Astrocyte of the hippocampus (primary cell): Measurements from ENCODE around the gene TXNIP.

Experiments used
- DNase-seq: peaks from one replicate; pipeline ENCODE4 v3.0.0; 2011; ENCODE audit warnings: low read depth, low spot score

TXNIP gene

DNA sequence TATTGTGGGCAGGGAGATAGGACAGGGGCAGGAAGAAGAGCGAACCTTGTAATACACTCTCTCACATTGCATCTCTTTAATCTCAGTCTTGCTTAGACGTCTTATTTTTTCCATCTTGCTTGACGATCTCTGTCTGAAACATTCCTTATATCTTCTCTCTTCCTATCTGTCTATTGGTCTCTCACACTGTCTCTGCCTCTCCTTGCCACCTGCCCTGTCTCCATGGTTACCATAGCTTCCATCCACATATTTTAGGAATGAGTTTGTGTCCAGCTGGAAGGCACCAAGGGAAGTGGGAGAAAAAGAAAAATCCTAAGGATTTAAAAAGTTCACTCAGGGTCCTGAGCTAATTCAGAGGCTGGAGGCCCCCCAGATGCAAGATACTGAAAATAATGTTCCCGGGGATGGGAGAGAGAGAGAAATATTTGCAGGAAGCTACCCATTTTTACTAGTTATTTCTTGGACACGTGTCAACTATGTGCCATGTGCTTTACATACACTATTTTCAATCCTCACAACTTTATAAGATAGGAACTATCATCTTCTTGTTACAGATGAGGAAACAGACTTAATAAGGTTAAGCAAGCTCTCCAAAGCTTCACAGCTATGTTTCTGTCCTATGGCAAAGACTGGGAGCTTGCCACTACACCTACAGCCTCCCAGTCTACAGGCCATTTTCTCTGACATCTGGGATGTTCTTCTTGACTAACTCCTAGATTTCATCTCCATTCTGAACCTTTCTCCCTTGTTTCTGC lies 32.9 kb downstream of the TXNIP start:
- DNase-seq, result peak; percentile 54

DNA sequence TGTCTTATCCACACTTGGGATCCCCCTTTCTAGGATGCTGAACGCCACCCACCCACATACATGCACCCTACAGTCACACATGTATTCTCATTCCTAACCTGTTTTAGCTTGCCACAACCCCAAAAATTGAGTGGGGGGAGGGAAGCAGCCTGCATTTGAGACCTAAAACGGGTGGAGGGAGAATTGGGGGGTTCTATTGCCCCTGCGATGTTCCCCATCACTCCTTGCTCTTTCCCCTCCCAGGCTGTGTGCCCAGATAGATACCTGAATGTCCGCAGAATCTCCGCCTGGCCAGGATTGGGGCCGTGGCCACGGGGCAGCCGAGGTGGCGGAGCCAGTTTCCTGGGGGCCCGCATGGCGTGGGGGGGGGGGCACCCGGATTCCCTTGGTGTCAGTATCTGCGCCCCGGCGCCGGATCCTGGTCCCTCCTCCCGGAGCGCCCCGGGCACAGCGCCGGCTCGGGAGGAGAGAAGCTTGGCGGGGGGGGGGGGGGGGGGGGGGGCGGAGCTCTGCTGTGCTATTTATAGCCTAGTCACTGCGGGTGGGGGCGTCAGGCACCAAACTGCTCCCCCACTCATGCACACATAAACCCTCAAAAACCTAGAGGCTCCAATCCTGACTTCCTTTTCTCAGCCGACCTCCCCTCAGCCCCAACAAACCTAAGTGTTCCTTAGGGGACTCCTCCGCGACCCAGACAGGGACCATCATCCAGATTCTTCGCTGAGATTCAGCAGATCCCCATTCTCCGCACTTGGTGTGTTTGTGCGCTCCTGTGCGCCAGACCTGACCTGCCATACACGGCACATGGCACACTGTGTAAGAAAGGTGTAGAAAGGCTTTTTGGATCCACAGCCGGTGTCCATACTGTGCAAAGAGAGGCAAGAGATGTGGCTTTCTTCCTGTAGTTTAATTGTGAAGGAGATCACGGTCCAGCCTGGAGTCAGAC lies 33.9 kb downstream of the TXNIP start:
- peak; percentile 32 for DNase-seq

DNA sequence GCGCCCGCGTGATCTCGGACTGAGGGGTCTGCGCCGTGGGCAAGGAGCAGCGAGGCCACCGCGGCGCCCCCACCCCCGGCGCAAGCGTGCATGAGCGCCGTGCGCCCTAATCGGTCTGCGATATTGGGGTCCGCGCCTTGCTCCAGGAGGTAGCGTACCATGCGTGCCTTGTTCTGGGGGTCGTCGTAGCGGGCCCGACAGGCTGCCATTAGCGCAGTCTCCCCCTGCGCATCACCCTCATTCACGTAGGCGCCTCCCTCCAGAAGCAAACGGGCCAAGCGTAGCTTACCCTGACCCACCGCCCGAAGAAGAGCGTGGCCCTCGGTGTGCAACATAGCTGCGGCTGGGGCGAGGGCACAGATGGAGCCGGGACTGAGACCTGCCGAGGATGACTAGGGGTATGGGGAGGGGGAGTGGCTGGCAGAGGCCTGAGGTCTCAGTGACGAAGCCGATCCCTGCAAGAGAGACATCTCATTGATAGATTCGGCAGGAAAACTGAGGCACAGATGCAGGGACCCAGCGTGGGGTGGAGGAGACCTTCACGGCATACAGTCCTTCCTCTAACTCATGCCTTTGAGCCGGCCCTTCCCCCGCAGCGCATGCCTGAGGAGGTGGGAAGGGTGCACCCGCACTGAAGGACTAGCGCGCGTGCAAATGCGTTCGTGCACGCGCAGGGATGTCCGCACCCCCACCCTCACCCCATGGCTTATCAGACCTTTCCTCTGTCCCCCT lies 34.8 kb downstream of the TXNIP start:
- peak; percentile 49 for DNase-seq

DNA sequence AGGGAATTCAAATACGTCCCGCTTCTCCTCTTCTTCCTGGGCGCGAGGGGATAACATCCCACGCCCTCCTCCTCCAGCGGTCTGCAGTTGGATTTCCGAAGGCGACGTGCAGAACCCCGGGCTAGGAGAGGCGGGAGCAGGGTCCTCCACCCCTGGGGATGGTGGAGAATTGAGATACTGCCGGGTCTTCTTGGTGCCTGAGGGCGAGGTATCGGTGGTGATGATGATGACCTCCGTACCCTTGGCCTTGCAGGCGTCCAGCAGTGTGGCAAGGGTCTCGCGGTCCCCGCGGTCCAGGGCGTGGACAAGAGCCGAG lies 35.3 kb downstream of the TXNIP start:
- DNase-seq, result no peak

DNA sequence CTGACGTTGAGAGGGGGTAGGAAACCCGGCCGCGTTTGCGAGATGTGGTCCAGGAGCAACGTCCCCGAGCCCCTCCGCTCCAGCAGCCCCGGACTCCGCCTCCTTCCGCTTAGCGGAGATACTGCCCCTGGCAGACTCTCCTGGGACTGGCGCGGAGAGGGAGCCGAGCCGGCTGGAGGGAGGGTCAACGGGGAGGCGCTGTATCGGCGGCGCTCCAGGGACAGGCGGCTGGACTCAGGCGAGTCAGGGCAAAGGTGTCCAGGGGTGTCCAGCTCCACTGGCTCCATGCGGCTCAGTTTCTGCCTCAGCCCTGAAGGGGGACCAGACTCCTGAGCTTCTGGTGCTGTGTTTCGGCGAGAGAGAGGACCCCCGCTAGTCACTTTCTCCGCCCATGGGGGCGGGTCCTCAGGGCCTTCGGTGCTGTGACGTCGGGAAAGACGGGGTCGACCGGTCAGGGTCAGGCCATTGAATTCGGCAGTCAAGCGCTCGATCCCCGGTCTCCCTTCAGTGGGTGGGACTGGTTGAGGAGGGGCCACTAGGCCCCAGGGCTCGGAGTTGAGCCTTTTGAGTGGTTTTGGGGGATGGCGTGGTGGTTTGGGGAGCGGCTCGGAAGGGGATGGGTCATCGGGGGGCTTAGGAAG lies 35.8 kb downstream of the TXNIP start:
- peak; percentile 84 for DNase-seq

DNA sequence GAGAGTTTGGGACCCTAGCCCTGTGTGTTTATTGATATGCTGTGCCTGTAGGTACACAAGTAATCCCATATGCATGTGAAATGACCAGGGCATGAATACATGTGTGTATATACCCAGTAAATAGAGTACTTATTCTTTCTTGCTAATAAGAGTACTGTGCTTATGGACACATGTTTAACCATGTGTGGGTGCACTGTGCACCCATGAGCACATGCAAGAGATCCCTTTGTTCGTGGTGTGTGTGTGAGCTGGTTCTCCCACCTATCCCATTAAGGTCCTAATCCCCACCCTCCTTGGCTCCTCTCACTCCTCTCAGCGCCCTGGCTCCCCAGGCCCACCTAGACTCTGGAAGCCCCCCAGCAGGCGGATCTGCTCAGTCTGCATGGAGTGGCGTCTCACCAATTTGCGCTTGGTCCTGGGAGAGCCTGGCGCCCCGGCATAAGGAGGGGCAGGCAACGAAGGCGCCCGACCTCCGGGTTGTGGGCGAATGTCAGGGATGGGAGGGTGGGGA lies 36.4 kb downstream of the TXNIP start:
- DNase-seq, result no peak

DNA sequence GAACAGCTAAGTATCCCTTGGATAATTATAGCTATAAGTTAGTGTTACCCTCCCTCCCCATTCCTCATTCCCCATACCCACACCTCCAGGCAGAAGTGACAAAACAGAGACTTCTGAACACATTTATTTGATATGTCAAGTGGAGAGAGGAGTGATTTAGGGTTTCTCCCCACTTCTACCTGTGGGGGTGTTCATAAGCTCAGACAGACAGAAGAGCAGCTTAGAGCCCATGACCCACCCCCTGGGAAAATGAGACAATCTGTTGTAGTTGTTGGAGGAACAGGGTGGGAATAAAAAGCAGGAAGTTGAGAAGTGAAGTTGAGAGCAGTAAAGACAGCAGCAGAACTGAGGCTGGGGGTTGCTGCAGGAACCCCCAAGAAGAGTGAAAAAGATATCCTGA lies 37.0 kb downstream of the TXNIP start:
- no peak for DNase-seq

DNA sequence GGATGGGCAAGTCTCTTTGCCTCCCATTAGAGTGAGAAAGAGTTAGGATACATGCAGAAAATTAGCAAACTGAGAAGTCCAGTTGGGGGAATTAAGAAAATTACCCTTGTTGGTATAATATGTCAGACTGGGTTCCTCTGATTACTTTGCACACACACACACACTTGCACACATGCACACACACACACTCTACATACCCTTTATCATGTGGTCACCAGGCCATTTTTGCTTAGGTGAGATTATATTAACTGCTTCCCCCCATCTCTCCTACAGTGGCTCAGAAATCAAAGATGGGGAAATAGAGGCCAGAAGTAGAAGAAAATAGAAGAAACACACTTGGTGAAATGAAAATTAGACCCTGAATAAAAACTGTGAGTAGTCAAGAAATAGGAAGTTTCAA lies 37.6 kb downstream of the TXNIP start:
- no peak for DNase-seq

DNA sequence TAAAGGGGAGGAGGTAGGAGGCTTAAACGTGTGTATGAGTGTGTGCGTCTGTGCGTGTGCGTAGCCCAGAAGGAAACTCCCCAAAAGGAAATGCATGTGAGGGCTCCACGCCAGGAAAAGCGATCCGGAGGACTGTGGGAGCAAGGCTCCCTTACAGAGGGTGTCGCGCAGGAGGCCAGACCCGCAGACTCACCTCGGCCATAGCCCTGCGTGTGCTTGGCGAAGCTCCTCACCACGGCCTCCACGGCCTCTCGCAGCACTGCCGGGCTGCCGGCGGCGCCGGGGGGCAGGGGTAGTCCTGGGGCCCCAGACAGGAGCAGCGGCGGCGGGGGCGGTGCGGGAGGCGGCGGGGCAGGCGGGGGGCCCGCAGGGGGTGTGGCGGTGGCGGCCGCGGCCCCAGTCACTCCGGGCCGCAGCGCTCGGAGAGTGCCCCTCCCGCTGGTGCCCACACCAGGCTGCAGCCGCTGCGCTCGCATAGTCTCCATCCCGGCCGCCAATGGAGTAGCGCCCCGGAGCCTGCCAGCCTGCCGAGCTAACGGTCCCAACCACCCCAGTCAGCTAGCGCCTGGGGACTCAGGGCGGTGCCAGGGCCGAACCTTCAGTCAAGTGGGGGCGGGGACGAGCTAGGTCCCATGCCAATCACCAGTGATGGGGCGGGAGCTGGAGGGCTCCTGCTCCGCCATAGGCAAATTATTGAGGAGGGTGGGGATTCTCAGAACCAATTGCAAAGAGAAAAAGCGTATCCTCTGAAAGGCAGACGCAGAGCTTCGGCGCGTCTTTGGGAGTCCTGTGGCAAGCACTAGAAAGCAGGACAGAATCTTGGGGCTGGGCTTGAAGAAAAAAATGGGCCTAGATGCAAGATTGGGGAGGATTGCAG lies 38.7 kb downstream of the TXNIP start, which contains the start of gene LIX1L:
TSS of gene LIX1L (minus strand) at position 575 of the 877 bp plus-strand sequence. CDS start at position 485, 90 bp downstream.
- peak; percentile 98 for DNase-seq

DNA sequence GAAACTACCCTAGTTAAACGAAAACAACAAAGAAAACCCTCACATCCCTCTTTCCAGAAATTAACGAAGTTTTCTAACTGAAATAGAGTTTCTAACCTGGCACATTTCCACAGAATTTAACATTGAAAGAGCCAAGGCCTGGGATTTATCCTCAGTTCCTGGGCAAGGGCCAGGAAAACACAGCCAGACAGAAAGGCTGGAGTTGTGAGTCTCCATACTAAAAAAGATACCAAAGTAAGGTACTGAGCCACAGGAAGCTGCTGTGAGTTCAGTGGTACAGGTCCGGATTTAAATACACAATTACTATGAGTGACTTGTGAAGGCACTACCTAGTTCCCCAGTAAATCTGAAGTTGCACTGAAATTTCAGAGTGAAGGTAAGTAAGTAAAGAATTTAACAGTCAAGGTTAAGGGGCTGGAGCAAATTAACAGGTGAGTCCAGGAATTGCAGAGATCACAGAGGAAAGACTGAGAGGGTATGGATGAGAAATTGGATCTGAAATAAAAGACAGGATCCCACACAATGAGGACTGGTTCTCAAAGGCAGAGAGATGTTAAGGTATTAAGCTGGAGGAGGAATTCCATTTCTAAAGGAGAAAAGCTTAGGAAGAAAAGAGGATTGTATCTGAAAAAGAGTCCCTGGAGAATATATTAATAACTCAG lies 39.5 kb downstream of the TXNIP start:
- peak; percentile 71 for DNase-seq

DNA sequence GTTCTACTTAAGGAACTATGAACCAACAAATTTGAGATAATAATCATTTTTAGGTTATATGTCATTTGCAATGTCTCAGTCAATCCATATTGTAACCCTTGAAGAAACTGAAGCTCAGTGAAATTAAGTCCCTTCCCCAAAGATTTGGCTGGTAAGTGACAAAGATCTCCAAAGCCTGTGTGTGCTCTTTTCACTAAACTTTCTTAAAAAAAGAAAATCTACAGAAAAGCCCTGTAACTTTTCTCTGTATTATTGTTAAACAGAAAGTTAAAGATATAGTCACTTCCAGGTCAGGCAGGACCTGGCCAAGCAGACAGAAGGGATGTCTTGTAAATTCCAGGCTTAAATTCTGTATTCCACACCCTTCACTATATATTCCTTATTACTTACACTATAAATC lies 40.0 kb downstream of the TXNIP start:
- no peak for DNase-seq

DNA sequence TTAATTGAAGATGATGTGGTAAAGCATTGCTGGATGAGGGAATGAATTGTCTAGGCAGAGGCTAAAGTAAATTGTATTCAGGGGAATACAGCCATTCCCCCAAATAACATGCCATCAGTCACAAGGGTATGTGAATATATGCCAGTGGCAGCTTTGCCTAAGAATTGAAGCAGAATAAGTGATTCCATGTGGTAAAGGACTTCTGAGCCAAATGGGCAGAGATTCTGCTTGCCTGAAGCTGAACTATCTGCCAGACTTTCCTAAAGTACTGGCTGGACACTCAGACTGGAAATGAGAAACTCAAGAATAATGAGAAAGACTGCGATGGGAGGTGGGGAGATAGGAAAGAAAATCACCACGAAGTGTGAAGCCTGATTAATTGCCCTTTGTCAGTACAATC lies 40.9 kb downstream of the TXNIP start:
- DNase-seq, result peak; percentile 66

DNA sequence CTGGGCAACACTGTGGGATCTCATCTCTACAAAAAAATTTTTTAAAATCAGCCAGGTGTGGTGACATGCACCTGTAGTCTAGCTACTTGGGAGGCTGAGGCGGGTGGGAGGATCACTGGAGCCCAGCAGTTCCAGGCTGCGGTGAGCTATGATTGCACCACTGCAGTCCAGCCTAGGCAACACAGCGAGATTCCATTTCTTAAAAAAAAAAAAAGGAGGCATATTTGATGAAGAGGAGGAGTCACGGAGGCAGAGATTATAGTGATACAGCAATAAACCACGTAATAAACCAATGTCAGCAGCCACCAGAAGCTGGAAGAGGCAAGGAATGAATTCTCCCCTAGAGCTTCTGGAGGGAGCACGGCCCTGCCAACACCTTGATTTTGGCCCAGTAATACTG lies 42.5 kb downstream of the TXNIP start:
- DNase-seq, result no peak

DNA sequence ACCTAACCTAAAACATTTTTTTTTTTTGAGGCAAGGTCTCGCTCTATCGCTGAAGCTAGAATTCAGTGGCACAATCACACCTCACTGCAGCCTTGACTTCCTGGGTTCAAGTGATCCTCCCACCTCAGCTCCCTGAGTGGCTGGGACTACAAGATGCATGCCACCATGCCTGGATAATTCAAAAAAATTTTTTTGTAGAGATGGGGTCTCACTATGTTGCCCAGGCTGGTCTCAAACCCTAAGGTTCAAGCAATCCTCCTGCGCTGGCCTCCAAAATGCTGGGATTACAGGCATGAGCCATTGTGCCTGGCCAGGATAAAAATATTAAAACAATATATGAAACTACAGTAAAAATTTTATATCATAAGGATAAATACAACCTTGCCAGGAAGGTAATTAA lies 43.5 kb downstream of the TXNIP start:
- DNase-seq, result no peak

DNA sequence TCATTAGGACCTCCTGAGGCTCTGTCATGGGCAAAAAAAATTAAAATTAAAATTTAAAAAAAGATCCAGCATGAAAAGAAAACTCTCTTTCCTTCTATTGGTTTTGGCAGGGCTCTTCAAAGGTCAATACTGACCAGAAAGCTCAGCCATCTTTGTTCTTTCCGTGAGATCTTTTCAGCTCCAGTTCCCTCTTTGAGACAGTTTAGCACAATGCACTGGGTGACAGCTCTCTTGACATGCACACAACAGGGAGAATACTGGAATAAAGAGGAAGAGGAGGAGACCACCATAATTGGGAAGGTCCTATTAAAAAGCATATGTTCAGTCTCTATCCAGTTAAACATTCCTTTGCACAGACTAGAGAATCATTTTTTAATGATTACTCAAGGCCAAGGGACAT lies 44.9 kb downstream of the TXNIP start:
- DNase-seq, result no peak

DNA sequence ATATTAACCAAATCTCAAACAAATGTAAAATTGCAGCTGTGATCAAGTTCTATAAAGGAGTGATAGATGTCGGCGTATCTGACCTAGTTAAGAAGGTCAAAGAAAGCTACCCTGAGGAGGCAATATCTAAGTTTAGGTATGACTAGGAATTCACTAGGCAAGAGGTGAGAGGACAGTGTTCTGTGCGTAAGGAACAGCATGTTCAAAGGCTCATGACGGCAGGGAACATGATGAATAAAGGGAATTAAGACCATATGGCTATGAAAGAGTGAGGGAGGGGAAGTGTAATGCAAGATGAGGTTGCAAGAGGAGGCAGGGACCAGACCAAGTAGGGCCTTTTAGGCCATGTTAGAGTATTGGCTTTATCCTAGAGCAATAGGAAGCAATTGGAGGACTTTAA lies 47.2 kb downstream of the TXNIP start:
- no peak for DNase-seq

DNA sequence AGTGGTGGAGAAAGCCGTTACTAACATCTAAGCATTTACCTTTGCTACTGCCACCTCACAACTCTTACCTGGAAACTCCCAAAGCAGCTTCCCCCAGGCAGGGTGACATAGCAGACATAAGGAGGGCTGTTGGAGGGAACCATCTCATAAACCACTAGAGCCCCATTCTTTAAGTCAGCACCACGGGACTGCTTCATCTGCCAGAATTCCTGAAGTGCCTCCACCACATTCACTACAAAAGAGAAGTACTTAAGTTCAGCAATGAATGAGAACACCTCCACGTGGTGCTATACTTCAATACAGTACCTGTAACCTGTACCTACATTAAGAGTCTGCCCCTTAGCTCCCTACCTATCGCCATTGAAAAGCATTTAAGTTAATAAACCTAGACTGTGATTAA lies 48.8 kb downstream of the TXNIP start:
- no peak for DNase-seq

DNA sequence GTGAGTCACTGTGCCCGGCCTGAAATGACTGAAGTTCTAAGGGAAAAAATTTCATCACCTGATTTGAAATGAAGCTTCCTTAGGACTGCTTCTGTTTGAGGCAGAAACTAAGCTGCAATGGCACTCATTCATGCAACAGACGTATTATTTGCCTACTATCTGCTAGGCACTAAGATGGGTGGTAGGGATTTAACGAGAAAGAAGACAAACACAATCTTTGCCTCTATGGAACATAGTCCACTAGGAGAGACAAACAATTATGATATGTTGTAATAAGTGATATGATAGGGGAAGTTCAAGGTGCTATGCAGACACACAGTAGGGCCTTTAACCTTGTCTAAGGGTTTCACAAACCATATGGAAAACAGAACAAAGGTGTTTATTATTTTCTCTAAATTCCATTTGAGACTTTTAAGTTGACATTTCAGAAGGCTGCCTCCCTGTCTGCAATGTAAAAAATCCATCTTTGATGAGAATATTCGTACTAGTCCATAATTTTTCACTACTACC lies 49.8 kb downstream of the TXNIP start:
- no peak for DNase-seq

DNA sequence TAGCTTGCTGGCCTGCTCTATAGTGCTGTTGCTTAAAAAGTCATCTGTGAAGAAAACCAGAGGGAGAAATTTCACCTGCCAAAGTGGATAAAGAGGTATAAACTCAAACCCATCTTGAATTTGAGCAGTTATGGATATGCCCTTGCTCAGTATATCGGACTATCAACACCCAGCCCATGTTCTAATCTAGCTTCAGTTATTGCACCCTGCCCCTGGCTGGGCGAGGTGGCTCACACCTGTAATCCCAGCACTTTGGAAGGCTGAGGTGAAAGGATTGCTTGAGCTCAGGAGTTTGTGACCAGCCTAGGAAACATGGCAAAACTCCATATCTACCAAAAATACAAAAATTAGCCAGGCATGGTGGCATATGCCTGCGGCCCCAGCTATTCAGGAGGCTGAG lies 51.8 kb downstream of the TXNIP start:
- no peak for DNase-seq

DNA sequence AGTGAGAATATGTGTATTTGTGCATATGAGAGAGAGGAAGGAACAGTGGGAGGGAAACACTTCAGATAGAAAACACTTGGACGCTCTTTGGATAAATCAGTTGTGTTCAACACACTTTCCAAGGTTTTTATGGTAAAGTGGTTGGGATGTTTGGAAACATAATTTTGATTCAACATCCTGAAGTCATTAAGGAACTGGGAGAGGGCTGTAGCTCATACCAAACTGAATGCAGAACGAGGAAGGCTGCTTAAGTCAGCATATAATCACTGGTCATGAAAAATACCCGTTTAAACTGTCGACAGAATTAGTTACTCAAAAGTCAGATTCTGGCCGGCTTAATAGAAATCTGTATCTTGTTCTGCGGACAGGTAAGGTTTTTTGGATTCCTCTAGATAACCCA lies 53.5 kb downstream of the TXNIP start:
- DNase-seq, result no peak
